ENCODE measurements around the gene UBE2I.

GRCh38 chr16:1298406-1298805, 11.0 kb upstream of the UBE2I start:
- TF ChIP-seq POLR2AphosphoS5 (IDR thresholded peaks at IDR 0.05; ENCODE audit: borderline replicate concordance, low read depth, low read length) (no peak), EZH2 (IDR thresholded peaks at IDR 0.05) (no peak), FOXP2 (optimal IDR thresholded peaks at IDR 0.05; ENCODE audit: control extremely low read depth, extremely low read length, insufficient read depth) (no peak)

Measured in SK-N-MC (cell line).